Endothelial cell of umbilical vein (primary cell): Measurements from ENCODE around the gene ZNF816. TPM values are rescaled to one million over a fixed set of nuclear protein-coding genes. Genes with fewer than 3 reads are reported as not detected.

Source experiments
- BruUV-seq: library from RNA; stranded (reverse); fragments of 400-500 nt; replicated peaks from 2 replicates; lab custom pipeline; 2021; lab: Mats Ljungman, UMichigan
- CTCF ChIA-PET: fragments of 300-600, 350-600 bp; sonication (Branson Sonifier 250); formaldehyde crosslinking; loops from one replicate; lab custom pipeline; 2021; ENCODE audit warnings: antibody characterized with exemption, inconsistent platforms; lab: Charles Lee
- POLR2A ChIA-PET: fragments of 300-600, 350-600 bp; sonication (Branson Sonifier 250); formaldehyde crosslinking; loops from one replicate; lab custom pipeline; 2021; ENCODE audit warnings: antibody characterized with exemption, inconsistent platforms; lab: Charles Lee
- DNase-seq: peaks from one replicate; pipeline ENCODE4 v3.0.0-alpha.2; 2011; ENCODE audit warnings: low read depth, low spot score
- FAIRE-seq: peaks from 2 replicates; lab custom pipeline; 2011; peaks lifted over from hg19 to GRCh38; lab: Jason Lieb, UNC
- H2AFZ ChIP-seq: 2 replicates; pipeline ENCODE4 v1.6.0; 2012; ENCODE audit warnings: low read depth, low read length, control low read depth, inconsistent platforms
- H3K27ac ChIP-seq: 2 replicates; pipeline ENCODE4 v1.5.1; 2011; ENCODE audit warnings: low read depth, mild to moderate bottlenecking, control low read depth, low read length, moderate library complexity; ENCODE audit not compliant: insufficient read depth
- H3K27me3 ChIP-seq, 2 experiments: 2 replicates each; pipeline versions ENCODE4 v1.6.0 to v1.6.1; 2011; ENCODE audit warnings: low read length in 2 of 2, mixed read lengths in 1 of 2; ENCODE audit not compliant: control insufficient read depth in 2 of 2, insufficient read depth in 2 of 2
- H3K36me3 ChIP-seq, 2 experiments: 2 replicates in 1 of 2; 3 replicates in 1 of 2; pipeline ENCODE4 v1.5.1; 2011; ENCODE audit warnings: low read length in 2 of 2, mild to moderate bottlenecking in 1 of 2, moderate library complexity in 1 of 2; ENCODE audit not compliant: control insufficient read depth in 2 of 2, insufficient read depth in 2 of 2; ENCODE audit errors: extremely low read depth in 1 of 2
- H3K4me1 ChIP-seq: 3 replicates; pipeline ENCODE4 v1.5.1; 2011; ENCODE audit warnings: mild to moderate bottlenecking, low read length; ENCODE audit not compliant: control insufficient read depth, insufficient read depth; ENCODE audit errors: extremely low read depth
- H3K4me2 ChIP-seq: 2 replicates; pipeline ENCODE4 v1.6.1; 2011; ENCODE audit warnings: low read length, control low read depth, mixed read lengths; ENCODE audit not compliant: insufficient read depth
- H3K4me3 ChIP-seq, 3 experiments: fragments of 200-600 bp in 1 of 3; sonication (generic), shearing (Covaris generic) in 1 of 3; replicated peaks in 1 of 3; 2 replicates each; pipeline ENCODE4 v1.5.1; 2011 to 2016; ENCODE audit warnings: control low read depth in 3 of 3, low read length in 3 of 3, mild to moderate bottlenecking in 2 of 3, inconsistent platforms in 1 of 3, low read depth in 1 of 3, moderate library complexity in 1 of 3; ENCODE audit not compliant: insufficient read depth in 1 of 3
- H3K79me2 ChIP-seq: 2 replicates; pipeline ENCODE4 v1.6.0; 2012; ENCODE audit warnings: low read length, inconsistent platforms; ENCODE audit not compliant: control insufficient read depth, insufficient read depth
- H3K9ac ChIP-seq: replicated peaks from 2 replicates; pipeline ENCODE3; 2011; ENCODE audit warnings: low read length, control low read depth; ENCODE audit not compliant: insufficient read depth; ENCODE audit errors: extremely low read depth
- H3K9me1 ChIP-seq: replicated peaks from 3 replicates; pipeline ENCODE4 v1.6.0; 2011; ENCODE audit warnings: mild to moderate bottlenecking, low read length; ENCODE audit not compliant: control insufficient read depth, insufficient read depth; ENCODE audit errors: extremely low read depth
- H3K9me3 ChIP-seq: replicated peaks from 2 replicates; pipeline ENCODE4 v1.5.1; 2012; ENCODE audit warnings: low read length, inconsistent platforms; ENCODE audit not compliant: control insufficient read depth, insufficient read depth
- H4K20me1 ChIP-seq: replicated peaks from 2 replicates; pipeline ENCODE3; 2011; ENCODE audit warnings: mild to moderate bottlenecking, low read length; ENCODE audit not compliant: control insufficient read depth, insufficient read depth; ENCODE audit errors: extremely low read depth
- CTCF ChIP-seq, 2 donors: IDR thresholded peaks; 1 replicate in 1 of 2; 2 replicates in 1 of 2; pipeline ENCODE4 v1.5.1; 2011; ENCODE audit warnings: low read length in 2 of 2, mild to moderate bottlenecking in 2 of 2, moderate library complexity in 2 of 2, control low read depth in 1 of 2, inconsistent platforms in 1 of 2, low read depth in 1 of 2; ENCODE audit not compliant: insufficient read depth in 1 of 2; ENCODE audit errors: extremely low read depth in 1 of 2
- EZH2 ChIP-seq: IDR thresholded peaks from 2 replicates; pipeline ENCODE4 v1.6.1; 2012; ENCODE audit warnings: borderline replicate concordance, low read depth, mild to moderate bottlenecking, moderate library complexity, low read length, inconsistent platforms; ENCODE audit not compliant: severe bottlenecking
- FOS ChIP-seq: IDR thresholded peaks from 2 replicates; pipeline ENCODE4 v1.6.1; 2011; ENCODE audit warnings: mild to moderate bottlenecking, low read length, moderate library complexity, borderline replicate concordance; ENCODE audit not compliant: insufficient read depth
- GATA2 ChIP-seq: IDR thresholded peaks from 2 replicates; pipeline ENCODE4 v1.7.0; 2011; ENCODE audit warnings: low read depth, mild to moderate bottlenecking, moderate library complexity, mixed read lengths, low read length; ENCODE audit not compliant: insufficient read length, insufficient read depth
- JUN ChIP-seq: IDR thresholded peaks from 2 replicates; pipeline ENCODE4 v1.6.1; 2011; ENCODE audit warnings: borderline replicate concordance, low read depth; ENCODE audit not compliant: insufficient read length, insufficient read depth
- MYC ChIP-seq: IDR thresholded peaks from one replicate; pipeline ENCODE4 v1.6.1; 2011; ENCODE audit warnings: mild to moderate bottlenecking, low read depth, low read length
- POLR2A ChIP-seq: IDR thresholded peaks from 2 replicates; pipeline ENCODE4 v1.6.1; 2012; ENCODE audit warnings: low read depth, mild to moderate bottlenecking, control low read depth, low read length
- POLR2AphosphoS5 ChIP-seq: IDR thresholded peaks from 2 replicates; pipeline ENCODE4 v1.6.1; 2012; ENCODE audit warnings: low read depth, mild to moderate bottlenecking, control low read depth, low read length, moderate library complexity; ENCODE audit not compliant: insufficient read depth
- dilution Hi-C: fragments of 300-500 bp; cut with MboI; formaldehyde crosslinking; loops from one replicate; pipeline ENCODE4 v1.15.0; 2019; ENCODE audit warnings: low sequenced_read_pairs; ENCODE audit not compliant: extremely low pct_ligation_motif_present
- intact Hi-C: fragments of 100-400 bp; cut with micrococcal nuclease; formaldehyde crosslinking; loops from one replicate; pipeline ENCODE4 v1.10.0; 2022
- polyA plus RNA-seq, 4 experiments: library from polyadenylated mRNA; depleted of rRNA in 3 of 4; stranded (reverse) in 3 of 4; unstranded in 1 of 4; fragments of >200 nt; gene quantifications; 2 replicates each; pipeline versions ENCODE4 v1.2.1 to v1.2.3, GENCODE V29; 2011 to 2012; ENCODE audit warnings: missing spikeins in 1 of 4
- total RNA-seq: library from RNA; stranded (reverse); gene quantifications from 2 replicates; pipeline ENCODE4 v1.2.3, GENCODE V29; 2021
- TF ChIP-seq, protein P1 (sequence below): IDR thresholded peaks from 2 replicates; pipeline ENCODE4 v1.6.1; 2011; ENCODE audit not compliant: insufficient read depth, insufficient read length

Gene ZNF816
- total and polyA plus RNA-seq, 2 donors (not counting 3 experiments of a cell fraction or from before 2014, with no cell fraction given), result 1.8 to 4.9 TPM

- no peaks in the 10 kb centered on the region for H3K27me3 ChIP-seq
- peak; percentile 22 for DNase-seq
- H4K20me1 ChIP-seq, result no peaks in the 10 kb centered on the region
- dilution Hi-C loops (no loop called here), intact Hi-C loops (no loop called here)
- no peaks in the 10 kb centered on the region for H3K9me3 ChIP-seq
- no peaks in the 10 kb centered on the region for H3K4me1 ChIP-seq
- no peak for FAIRE-seq
- POLR2A ChIA-PET, result no interaction called here
- no peak overlapping the region for H3K27ac ChIP-seq
- H3K4me2 ChIP-seq, result no peak overlapping the region
- BruUV-seq, result no TSS peak
- H3K9me1 ChIP-seq, result no peaks in the 10 kb centered on the region
- no peaks in the 10 kb centered on the region for H3K36me3 ChIP-seq
- CTCF ChIA-PET, result no interaction called here
- H3K79me2 ChIP-seq, result no peaks in the 10 kb centered on the region
- no peak overlapping the region for H2AFZ ChIP-seq
- no peak for TF ChIP-seq POLR2AphosphoS5
- TF ChIP-seq, protein P1, sequence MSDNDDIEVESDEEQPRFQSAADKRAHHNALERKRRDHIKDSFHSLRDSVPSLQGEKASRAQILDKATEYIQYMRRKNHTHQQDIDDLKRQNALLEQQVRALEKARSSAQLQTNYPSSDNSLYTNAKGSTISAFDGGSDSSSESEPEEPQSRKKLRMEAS, result no peak
- TF ChIP-seq JUN, result no peak
- TF ChIP-seq EZH2, result no peak
- no peak for TF ChIP-seq POLR2A
- no peak for TF ChIP-seq MYC
- TF ChIP-seq CTCF (IDR thresholded peaks at IDR 0.05; ENCODE audit: extremely low read depth in 1 of 2, insufficient read depth in 1 of 2, low read depth in 1 of 2, low read length in 2 of 2), result no peak
- no peak for TF ChIP-seq GATA2
- TF ChIP-seq FOS, result no peak
- H3K4me3 ChIP-seq, result no peak overlapping the region
- H3K9ac ChIP-seq, result no peak overlapping the region
These were observed 26.3 kb downstream of the ZNF816 start for GRCh38 chr19:52936151-52936953.
